HepG2 (cell line): Measurements from ENCODE around the gene REM2. TPM values are rescaled to one million over a fixed set of nuclear protein-coding genes. Genes with fewer than 3 reads are reported as not detected.
A peak's percentile ranks its signal among the peaks of the same experiment; 100 is the strongest.

Experiments
- ATAC-seq: fragments of 200-7000 bp; cut with Tn5 transposase; 3 replicates; pipeline ENCODE4 v1.9.1; 2020; ENCODE audit warnings: mild to moderate bottlenecking, moderate library complexity
- BruUV-seq: library from RNA; stranded (reverse); fragments of 400-500 nt; replicated peaks from 2 replicates; lab custom pipeline; 2021; lab: Mats Ljungman, UMichigan
- CTCF ChIA-PET: fragments of 300-600 bp; formaldehyde crosslinking; extraction: SDS; loops from one replicate; lab custom pipeline; 2021; ENCODE audit warnings: low total read pairs, inconsistent platforms, low intra/inter-chr PET ratio; lab: Yijun Ruan, JAX
- POLR2A ChIA-PET: fragments of 350-600 bp; sonication (Branson Sonifier 250); formaldehyde crosslinking; loops from one replicate; lab custom pipeline; 2020; ENCODE audit warnings: antibody characterized with exemption, inconsistent platforms; lab: Yijun Ruan, JAX
- DNase-seq: peaks from one replicate; pipeline ENCODE4 v3.0.0-alpha.2; 2015; ENCODE audit warnings: low spot score
- FAIRE-seq: peaks from 3 replicates; lab custom pipeline; 2011; peaks lifted over from hg19 to GRCh38; lab: Jason Lieb, UNC
- H2AFZ ChIP-seq: one replicate; pipeline ENCODE4 v1.6.1; 2011; ENCODE audit warnings: low read length, inconsistent platforms
- H3K27ac ChIP-seq: fragments of 300-600 bp; 3 replicates; pipeline ENCODE4 v1.8.0; 2011; ENCODE audit warnings: mixed run types, mild to moderate bottlenecking, mixed read lengths, low read length, inconsistent platforms; ENCODE audit not compliant: insufficient read depth; ENCODE audit errors: extremely low read length
- H3K27me3 ChIP-seq, 2 experiments: fragments of 200-600 bp in 1 of 2; 2 replicates in 1 of 2; 3 replicates in 1 of 2; pipeline versions ENCODE4 v1.6.0 to v1.8.0; 2011; ENCODE audit warnings: low read length in 2 of 2, mild to moderate bottlenecking in 2 of 2, moderate library complexity in 2 of 2, inconsistent platforms in 1 of 2; ENCODE audit not compliant: insufficient read depth in 2 of 2, control insufficient read depth in 1 of 2
- H3K36me3 ChIP-seq, 2 experiments: fragments of 200-600 bp in 1 of 2; replicated peaks in 1 of 2; 2 replicates in 1 of 2; 3 replicates in 1 of 2; pipeline versions ENCODE4 v1.5.1 to v1.8.0; 2011; ENCODE audit warnings: low read length in 2 of 2, inconsistent platforms in 1 of 2; ENCODE audit not compliant: insufficient read depth in 2 of 2, control insufficient read depth in 1 of 2
- H3K4me1 ChIP-seq: 2 replicates; pipeline ENCODE4 v1.5.1; 2012; ENCODE audit warnings: low read length, inconsistent platforms; ENCODE audit not compliant: insufficient read depth
- H3K4me2 ChIP-seq: 2 replicates; pipeline ENCODE4 v1.6.0; 2011; ENCODE audit warnings: low read depth, low read length, inconsistent platforms
- H3K4me3 ChIP-seq, 3 experiments: fragments of 200-600 bp in 1 of 3; sonication (generic), shearing (Covaris generic) in 1 of 3; replicated peaks in 1 of 3; 2 replicates each; pipeline ENCODE4 v1.5.1; 2011 to 2016; ENCODE audit warnings: low read length in 3 of 3, inconsistent platforms in 2 of 3, low read depth in 2 of 3, mild to moderate bottlenecking in 2 of 3, control low read depth in 1 of 3, mixed read lengths in 1 of 3; ENCODE audit not compliant: insufficient read depth in 1 of 3
- H3K79me2 ChIP-seq: one replicate; pipeline ENCODE4 v1.6.1; 2011; ENCODE audit warnings: low read length, inconsistent platforms; ENCODE audit not compliant: insufficient read depth
- H3K9ac ChIP-seq: 2 replicates; pipeline ENCODE4 v1.6.0; 2011; ENCODE audit warnings: mild to moderate bottlenecking, low read depth, low read length, inconsistent platforms; ENCODE audit not compliant: insufficient read depth
- H3K9me3 ChIP-seq: 2 replicates; pipeline ENCODE4 v1.5.1; 2012; ENCODE audit warnings: mild to moderate bottlenecking, low read length
- H4K20me1 ChIP-seq: 2 replicates; pipeline ENCODE4 v1.6.0; 2011; ENCODE audit warnings: inconsistent platforms, mild to moderate bottlenecking, low read length, moderate library complexity; ENCODE audit not compliant: insufficient read depth
- FLYWCH1 ChIP-seq: sonication (generic); formaldehyde crosslinking; IDR thresholded peaks from 2 replicates; pipeline ENCODE4 v1.8.1; 2023; ENCODE audit warnings: mild to moderate bottlenecking, missing genetic modification reagents
- HHEX ChIP-seq: IDR thresholded peaks from 2 replicates; pipeline ENCODE4 v1.6.1; 2016; ENCODE audit warnings: control low read depth
- IKZF4 ChIP-seq: sonication (generic); formaldehyde crosslinking; IDR thresholded peaks from 2 replicates; pipeline ENCODE4 v1.5.1; 2020; ENCODE audit warnings: borderline replicate concordance, mild to moderate bottlenecking, low read depth, missing genetic modification reagents; ENCODE audit errors: not compliant biosample characterization
- JDP2 ChIP-seq: sonication (generic); formaldehyde crosslinking; IDR thresholded peaks from 2 replicates; pipeline ENCODE4 v1.8.1; 2022; ENCODE audit warnings: missing genetic modification reagents, borderline replicate concordance
- NCOA1 ChIP-seq: sonication (generic); formaldehyde crosslinking; IDR thresholded peaks from 2 replicates; pipeline ENCODE4 v1.9.0; 2021; ENCODE audit warnings: missing genetic modification reagents
- NCOR1 ChIP-seq: fragments of 200-600 bp; sonication (generic); IDR thresholded peaks from 2 replicates; pipeline ENCODE4 v1.7.0; 2017; ENCODE audit warnings: antibody characterized with exemption, low read length, borderline replicate concordance
- NFE2L1 ChIP-seq: sonication (generic); formaldehyde crosslinking; IDR thresholded peaks from 2 replicates; pipeline ENCODE4 v1.4.0; 2020; ENCODE audit warnings: missing genetic modification reagents, mild to moderate bottlenecking, borderline replicate concordance
- NPAS2 ChIP-seq: sonication (generic); formaldehyde crosslinking; IDR thresholded peaks from 2 replicates; pipeline ENCODE4 v1.8.0; 2022; ENCODE audit warnings: mild to moderate bottlenecking, missing genetic modification reagents, borderline replicate concordance
- NR1H2 ChIP-seq: sonication (generic); formaldehyde crosslinking; IDR thresholded peaks from 2 replicates; pipeline ENCODE4 v1.8.1; 2022; ENCODE audit warnings: low read depth, missing genetic modification reagents, borderline replicate concordance
- PRMT3 ChIP-seq: sonication (generic); formaldehyde crosslinking; IDR thresholded peaks from 2 replicates; pipeline ENCODE4 v1.8.1; 2022; ENCODE audit warnings: low read depth, mild to moderate bottlenecking, moderate library complexity, missing genetic modification reagents, borderline replicate concordance
- SMAD1 ChIP-seq: sonication (generic); formaldehyde crosslinking; IDR thresholded peaks from 2 replicates; pipeline ENCODE4 v1.4.0; 2020; ENCODE audit warnings: missing genetic modification reagents, low read depth, mild to moderate bottlenecking, borderline replicate concordance
- SSRP1 ChIP-seq: IDR thresholded peaks from 2 replicates; pipeline ENCODE4 v1.6.1; 2016; ENCODE audit warnings: control low read depth
- TBL1XR1 ChIP-seq: fragments of 150-350 bp; IDR thresholded peaks from 2 replicates; pipeline ENCODE4 v1.6.1; 2014; ENCODE audit warnings: borderline replicate concordance, low read length; ENCODE audit not compliant: partially characterized antibody
- TCF7L2 ChIP-seq: IDR thresholded peaks from 2 replicates; pipeline ENCODE4 v1.6.1; 2011; ENCODE audit warnings: mild to moderate bottlenecking, low read depth, low read length, moderate library complexity
- ZBTB3 ChIP-seq: sonication (generic); formaldehyde crosslinking; IDR thresholded peaks from 2 replicates; pipeline ENCODE4 v1.4.0; 2020; ENCODE audit warnings: low read depth, mild to moderate bottlenecking, moderate library complexity, missing genetic modification reagents, borderline replicate concordance
- ZNF224 ChIP-seq: sonication (generic); formaldehyde crosslinking; IDR thresholded peaks from 2 replicates; pipeline ENCODE4 v1.5.0; 2020; ENCODE audit warnings: mild to moderate bottlenecking, missing genetic modification reagents
- ZNF501 ChIP-seq: sonication (generic); formaldehyde crosslinking; IDR thresholded peaks from 2 replicates; pipeline ENCODE4 v1.5.1; 2020; ENCODE audit warnings: mild to moderate bottlenecking, moderate library complexity, missing genetic modification reagents
- ZNF550 ChIP-seq: sonication (generic); formaldehyde crosslinking; IDR thresholded peaks from 2 replicates; pipeline ENCODE4 v1.4.0; 2020; ENCODE audit warnings: mild to moderate bottlenecking, missing genetic modification reagents, borderline replicate concordance
- ZNF749 ChIP-seq: sonication (generic); formaldehyde crosslinking; IDR thresholded peaks from 2 replicates; pipeline ENCODE4 v1.8.0; 2022; ENCODE audit warnings: mild to moderate bottlenecking, missing genetic modification reagents, moderate library complexity, borderline replicate concordance
- ZSCAN21 ChIP-seq: sonication (generic); formaldehyde crosslinking; IDR thresholded peaks from 2 replicates; pipeline ENCODE4 v1.8.0; 2022; ENCODE audit warnings: mild to moderate bottlenecking, missing genetic modification reagents, moderate library complexity, borderline replicate concordance
- ZSCAN30 ChIP-seq: sonication (generic); formaldehyde crosslinking; IDR thresholded peaks from 2 replicates; pipeline ENCODE4 v1.5.0; 2020; ENCODE audit warnings: mild to moderate bottlenecking, missing genetic modification reagents
- WGBS: methylation state at CpG from one replicate; pipeline ENCODE4 v1.1.6; 2017; ENCODE audit warnings: low lambda C conversion rate; 5-methylcytosine and 5-hydroxymethylcytosine counted together
- in situ Hi-C: cut with HindIII; loops from 2 replicates; pipeline ENCODE4 v1.10.0; 2017; ENCODE audit warnings: low pct_unique_long_range_greater_than_20kb; ENCODE audit not compliant: extremely low pct_ligation_motif_present
- intact Hi-C: fragments of 100-400 bp; cut with micrococcal nuclease; formaldehyde crosslinking; loops from one replicate; pipeline ENCODE4 v1.10.0; 2022; ENCODE audit not compliant: unreplicated experiment
- polyA plus RNA-seq, 8 experiments: library from polyadenylated mRNA; depleted of rRNA in 3 of 8; stranded (reverse) in 7 of 8; unstranded in 1 of 8; fragments of >200 nt; fragmentation: Illumina TruSeq in 4 of 8; extraction: Trizol in 4 of 8; gene quantifications; 2 replicates each; pipeline versions ENCODE4 v1.2.1 to v1.2.3, GENCODE V29; 2011 to 2016; ENCODE audit warnings: low read depth in 4 of 8, missing spikeins in 1 of 8, mixed read lengths in 1 of 8; ENCODE audit not compliant: insufficient read depth in 1 of 8
- total RNA-seq, 5 experiments: library from RNA; depleted of rRNA; stranded (reverse); fragments of >200 nt; fragmentation: Illumina TruSeq; extraction: Trizol; gene quantifications; 2 replicates each; pipeline ENCODE4 v1.2.3, GENCODE V29; 2016; ENCODE audit warnings: low read depth in 1 of 5
- TF ChIP-seq, protein P1 (sequence below), 2 experiments: fragments of 450-650 bp in 1 of 2; sonication (generic) in 1 of 2; formaldehyde crosslinking; IDR thresholded peaks; 2 replicates each; pipeline versions ENCODE4 v1.5.0 to v1.8.0; 2020 to 2022; ENCODE audit warnings: mild to moderate bottlenecking in 1 of 2, missing genetic modification reagents in 1 of 2
- TF ChIP-seq, protein P2 (sequence below): sonication (generic); formaldehyde crosslinking; IDR thresholded peaks from 2 replicates; pipeline ENCODE4 v1.5.0; 2020; ENCODE audit warnings: missing genetic modification reagents

REM2 gene
- total and polyA plus RNA-seq, 2 of the 13 experiments (the other 11 are each of a cell fraction or from before 2014, with no cell fraction given) = 0.20 TPM; not detected in 1

DNA sequence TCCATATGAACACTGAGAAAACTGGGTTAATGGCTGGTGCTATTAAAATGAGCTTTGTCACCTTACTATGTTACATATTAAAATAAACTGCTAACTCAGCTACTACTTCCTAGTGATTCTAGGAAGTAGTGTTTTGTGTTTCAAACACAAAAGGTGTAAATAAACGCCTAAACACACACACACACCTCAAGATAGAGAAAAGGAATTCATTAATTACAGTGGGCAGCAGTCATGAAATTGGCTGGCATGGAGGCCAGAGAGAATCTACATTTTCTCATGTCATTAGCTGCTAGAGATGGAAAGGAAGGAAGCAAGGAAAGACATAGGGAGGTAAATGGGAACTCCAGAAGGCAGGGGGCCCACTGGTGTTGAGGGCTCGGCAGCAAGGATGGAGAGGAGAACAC is 46.9 kb downstream of the REM2 start:
- DNase-seq = no peak
- Histone ChIP-seq H3K36me3 (peaks cover 18 to 23% of the 10 kb centered on the region in 2 experiments), H3K4me2 (peak overlapping the region; percentile 95), H3K27ac (peak overlapping the region; percentile 52), H3K9ac (peak overlapping the region; percentile 69), H3K27me3 (no peaks in the 10 kb centered on the region; a peak in 1 of 5 replicates), H3K4me3 (peak overlapping the region; percentile 66 to 98 (median 77)), H4K20me1 (no peaks in the 10 kb centered on the region), H2AFZ (peak overlapping the region; percentile 94), H3K79me2 (peaks cover 21% of the 10 kb centered on the region), H3K4me1 (peaks cover 27% of the 10 kb centered on the region), H3K9me3 (no peaks in the 10 kb centered on the region)
- ChIA-PET CTCF (interaction anchor here (0.9 to 2.5 kb wide), 9 partner anchors 10 to 372 kb away, joined by 3 to 17 read pairs (median 5); partner anchors contain the start of genes AJUBA and LRP10), POLR2A (interaction anchor here (0.5 to 6.1 kb wide), 55 partner anchors 8 to 1315 kb away, joined by 3 to 136 read pairs (median 6); partner anchors contain the start of genes ACIN1, AJUBA, BCL2L2 and C14orf119)
- intact Hi-C loops = loop anchor here (1.0 to 2.0 kb wide), 7 partner anchors 11 to 77 kb away; partner anchors contain the start of gene LRP10
- in situ Hi-C loops = no loop called here
- no peak for FAIRE-seq
- BruUV-seq = TSS peak; percentile 58
- ATAC-seq = no peak; the same call in 2 of the 3 replicates
- 3% methylated on average over 2 of the region's 2 CpGs for WGBS
- TF ChIP-seq FLYWCH1 (CRISPR knock-in tag) (no peak), IKZF4 (CRISPR knock-in tag) (peak; percentile 3), HHEX (CRISPR knock-in tag) (peak; percentile 39; the same call in 1 of the 2 replicates), ZSCAN30 (peak; percentile 56), ZNF550 (CRISPR knock-in tag) (no peak), PRMT3 (CRISPR knock-in tag) (0 out of 2 replicates have a peak, but pooled peaks have one; percentile 94), SMAD1 (CRISPR knock-in tag) (no peak), ZNF749 (CRISPR knock-in tag) (0 out of 2 replicates have a peak, but pooled peaks have one; percentile 28), NR1H2 (CRISPR knock-in tag) (no peak), ZNF501 (CRISPR knock-in tag) (peak; percentile 93), ZBTB3 (0 out of 2 replicates have a peak, but pooled peaks have one; percentile 6), NCOR1 (0 out of 2 replicates have a peak, but pooled peaks have one; percentile 7), NPAS2 (CRISPR knock-in tag) (0 out of 2 replicates have a peak, but pooled peaks have one; percentile 68), JDP2 (CRISPR knock-in tag) (0 out of 2 replicates have a peak, but pooled peaks have one; percentile 13), TBL1XR1 (no peak), SSRP1 (CRISPR knock-in tag) (0 out of 2 replicates have a peak, but pooled peaks have one; percentile 22), ZNF224 (CRISPR knock-in tag) (no peak; the same call in 1 of the 2 replicates), NCOA1 (CRISPR knock-in tag) (peak; percentile 95), TCF7L2 (no peak), ZSCAN21 (peak; percentile 1; the same call in 1 of the 2 replicates), NFE2L1 (CRISPR knock-in tag) (no peak)
- TF ChIP-seq, protein P1, sequence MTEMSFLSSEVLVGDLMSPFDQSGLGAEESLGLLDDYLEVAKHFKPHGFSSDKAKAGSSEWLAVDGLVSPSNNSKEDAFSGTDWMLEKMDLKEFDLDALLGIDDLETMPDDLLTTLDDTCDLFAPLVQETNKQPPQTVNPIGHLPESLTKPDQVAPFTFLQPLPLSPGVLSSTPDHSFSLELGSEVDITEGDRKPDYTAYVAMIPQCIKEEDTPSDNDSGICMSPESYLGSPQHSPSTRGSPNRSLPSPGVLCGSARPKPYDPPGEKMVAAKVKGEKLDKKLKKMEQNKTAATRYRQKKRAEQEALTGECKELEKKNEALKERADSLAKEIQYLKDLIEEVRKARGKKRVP (CRISPR knock-in tag; IDR thresholded peaks at IDR 0.05) = peak in 1 of 2 experiments; percentile 32; a peak in 1 of 4 replicates
- TF ChIP-seq, protein P2, sequence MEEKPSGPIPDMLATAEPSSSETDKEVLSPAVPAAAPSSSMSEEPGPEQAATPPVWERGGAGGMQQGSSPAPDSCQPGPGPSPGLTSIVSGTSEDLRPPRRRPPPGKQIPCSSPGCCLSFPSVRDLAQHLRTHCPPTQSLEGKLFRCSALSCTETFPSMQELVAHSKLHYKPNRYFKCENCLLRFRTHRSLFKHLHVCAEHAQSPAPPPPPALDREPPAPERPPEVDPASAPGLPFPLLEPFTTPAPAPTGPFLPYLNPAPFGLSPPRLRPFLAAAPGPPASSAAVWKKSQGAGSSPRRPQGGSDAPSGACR (CRISPR knock-in tag) = peak; percentile 81; the same call in 1 of the 2 replicates
